Parathyroid adenoma (tissue), 2 donors: ENCODE data around the gene ATAD3C.

Experiments
- H2AFZ ChIP-seq: fragments of 300-600 bp; sonication (generic); one replicate; pipeline ENCODE4 v1.7.0; 2017; ENCODE audit warnings: antibody characterized with exemption, mild to moderate bottlenecking
- H3K27ac ChIP-seq: fragments of 300-600 bp; sonication (generic); one replicate; pipeline ENCODE4 v1.7.0; 2017
- H3K27me3 ChIP-seq: fragments of 300-600 bp; sonication (generic); one replicate; pipeline ENCODE4 v1.7.0; 2017; ENCODE audit warnings: low read length; ENCODE audit not compliant: control insufficient read depth, insufficient read depth
- H3K36me3 ChIP-seq: fragments of 300-600 bp; sonication (generic); one replicate; pipeline ENCODE4 v1.7.0; 2017; ENCODE audit warnings: low read length; ENCODE audit not compliant: control insufficient read depth, insufficient read depth
- H3K4me1 ChIP-seq: fragments of 300-600 bp; sonication (generic); one replicate; pipeline ENCODE4 v1.7.0; 2017; ENCODE audit warnings: control low read depth
- H3K4me2 ChIP-seq: fragments of 300-600 bp; sonication (generic); one replicate; pipeline ENCODE4 v1.7.0; 2017; ENCODE audit warnings: low read length
- H3K4me3 ChIP-seq: fragments of 300-600 bp; sonication (generic); one replicate; pipeline ENCODE4 v1.7.0; 2017; ENCODE audit warnings: low read depth, low read length
- H3K79me2 ChIP-seq: fragments of 300-600 bp; sonication (generic); one replicate; pipeline ENCODE4 v1.7.0; 2017; ENCODE audit warnings: control low read depth
- H3K9ac ChIP-seq: fragments of 300-600 bp; sonication (generic); one replicate; pipeline ENCODE4 v1.7.0; 2017; ENCODE audit warnings: mild to moderate bottlenecking
- H3K9me3 ChIP-seq: fragments of 300-600 bp; sonication (generic); one replicate; pipeline ENCODE4 v1.7.0; 2017; ENCODE audit warnings: low read length; ENCODE audit not compliant: control insufficient read depth
- TF ChIP-seq, protein P1 (sequence below): fragments of 300-600 bp; sonication (generic); IDR thresholded peaks from one replicate; pipeline ENCODE4 v1.7.0; 2017; ENCODE audit warnings: antibody characterized with exemption, mild to moderate bottlenecking
- donor health status: primary hyperparathyroidism.

ATAD3C gene

GRCh38 chr1:1418464-1419362 is 30.8 kb upstream of the ATAD3C start:
- no peak overlapping the region for H3K27ac ChIP-seq
- H3K4me2 ChIP-seq, result no peak overlapping the region
- H3K36me3 ChIP-seq, result no peaks in the 10 kb centered on the region
- no peaks in the 10 kb centered on the region for H3K9me3 ChIP-seq
- no peaks in the 10 kb centered on the region for H3K79me2 ChIP-seq
- no peaks in the 10 kb centered on the region for H3K27me3 ChIP-seq
- H3K9ac ChIP-seq, result no peak overlapping the region
- TF ChIP-seq, protein P1, sequence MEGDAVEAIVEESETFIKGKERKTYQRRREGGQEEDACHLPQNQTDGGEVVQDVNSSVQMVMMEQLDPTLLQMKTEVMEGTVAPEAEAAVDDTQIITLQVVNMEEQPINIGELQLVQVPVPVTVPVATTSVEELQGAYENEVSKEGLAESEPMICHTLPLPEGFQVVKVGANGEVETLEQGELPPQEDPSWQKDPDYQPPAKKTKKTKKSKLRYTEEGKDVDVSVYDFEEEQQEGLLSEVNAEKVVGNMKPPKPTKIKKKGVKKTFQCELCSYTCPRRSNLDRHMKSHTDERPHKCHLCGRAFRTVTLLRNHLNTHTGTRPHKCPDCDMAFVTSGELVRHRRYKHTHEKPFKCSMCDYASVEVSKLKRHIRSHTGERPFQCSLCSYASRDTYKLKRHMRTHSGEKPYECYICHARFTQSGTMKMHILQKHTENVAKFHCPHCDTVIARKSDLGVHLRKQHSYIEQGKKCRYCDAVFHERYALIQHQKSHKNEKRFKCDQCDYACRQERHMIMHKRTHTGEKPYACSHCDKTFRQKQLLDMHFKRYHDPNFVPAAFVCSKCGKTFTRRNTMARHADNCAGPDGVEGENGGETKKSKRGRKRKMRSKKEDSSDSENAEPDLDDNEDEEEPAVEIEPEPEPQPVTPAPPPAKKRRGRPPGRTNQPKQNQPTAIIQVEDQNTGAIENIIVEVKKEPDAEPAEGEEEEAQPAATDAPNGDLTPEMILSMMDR, result no peak
- H3K4me3 ChIP-seq, result no peak overlapping the region
- no peaks in the 10 kb centered on the region for H3K4me1 ChIP-seq
- no peak overlapping the region for H2AFZ ChIP-seq

- Histone ChIP-seq H2AFZ (no peak overlapping the region), H3K9ac (no peak overlapping the region), H3K4me2 (no peak overlapping the region), H3K9me3 (no peaks in the 10 kb centered on the region), H3K27ac (peak overlapping the region; percentile 7), H3K4me1 (no peaks in the 10 kb centered on the region), H3K36me3 (no peaks in the 10 kb centered on the region), H3K27me3 (no peaks in the 10 kb centered on the region), H3K79me2 (no peaks in the 10 kb centered on the region), H3K4me3 (no peak overlapping the region)
- TF ChIP-seq, protein P1, result no peak
These were observed 30.1 kb upstream of the ATAD3C start for GRCh38 chr1:1419363-1419812.

GRCh38 chr1:1419813-1420653 is 29.5 kb upstream of the ATAD3C start:
- no peak overlapping the region for H3K4me3 ChIP-seq

GRCh38 chr1:1420654-1421141 is 28.8 kb upstream of the ATAD3C start:
- H3K4me1 ChIP-seq, result no peaks in the 10 kb centered on the region
- TF ChIP-seq, protein P1, result no peak
- no peaks in the 10 kb centered on the region for H3K9me3 ChIP-seq
- H3K4me3 ChIP-seq, result no peak overlapping the region
- no peaks in the 10 kb centered on the region for H3K27me3 ChIP-seq
- H3K79me2 ChIP-seq, result no peaks in the 10 kb centered on the region
- H2AFZ ChIP-seq, result no peak overlapping the region
- no peaks in the 10 kb centered on the region for H3K36me3 ChIP-seq
- H3K4me2 ChIP-seq, result no peak overlapping the region
- no peak overlapping the region for H3K27ac ChIP-seq
- no peak overlapping the region for H3K9ac ChIP-seq

More at GRCh38 chr1:1419813-1420653, 29.5 kb upstream of the ATAD3C start:
- no peaks in the 10 kb centered on the region for H3K4me1 ChIP-seq
- H3K27me3 ChIP-seq, result no peaks in the 10 kb centered on the region
- no peak overlapping the region for H3K4me2 ChIP-seq
- H3K27ac ChIP-seq, result peak overlapping the region; percentile 7
- no peak overlapping the region for H3K9ac ChIP-seq
- no peaks in the 10 kb centered on the region for H3K9me3 ChIP-seq
- H3K36me3 ChIP-seq, result no peaks in the 10 kb centered on the region
- no peak overlapping the region for H2AFZ ChIP-seq
- TF ChIP-seq, protein P1, result no peak
- no peaks in the 10 kb centered on the region for H3K79me2 ChIP-seq
